ENCODE results near the gene PPM1M.
A peak's percentile ranks its signal among the peaks of the same experiment; 100 is the strongest.

Gene PPM1M

GRCh38 chr3:52228751-52229291 lies 16.7 kb upstream of the PPM1M start:
- H3K4me3 ChIP-seq = no peak overlapping the region
- peaks cover 20% of the 10 kb centered on the region for H4K20me1 ChIP-seq
- H3K27me3 ChIP-seq = no peaks in the 10 kb centered on the region
- H3K4me2 ChIP-seq = peak overlapping the region; percentile 97; the same call in 1 of the 2 replicates
- peaks cover 42% of the 10 kb centered on the region for H3K36me3 ChIP-seq
- H3K9me3 ChIP-seq = no peaks in the 10 kb centered on the region
- TF ChIP-seq Cebpa-rat (IDR thresholded peaks at IDR 0.05) = no peak
- peaks cover 94% of the 10 kb centered on the region for H3K4me1 ChIP-seq
- H3K9ac ChIP-seq = peak overlapping the region; percentile 20; the same call in 1 of the 2 replicates
- H3K27ac ChIP-seq = peak overlapping the region; percentile 96

- Histone ChIP-seq H3K4me3 (no peak overlapping the region), H3K27me3 (no peaks in the 10 kb centered on the region), H3K9ac (no peak overlapping the region), H3K4me1 (peaks cover 94% of the 10 kb centered on the region), H4K20me1 (peaks cover 20% of the 10 kb centered on the region), H3K9me3 (no peaks in the 10 kb centered on the region), H3K27ac (peak overlapping the region; percentile 50; the same call in 1 of the 2 replicates), H3K36me3 (peaks cover 50% of the 10 kb centered on the region), H3K4me2 (no peak overlapping the region)
- TF ChIP-seq Cebpa-rat (IDR thresholded peaks at IDR 0.05) = no peak
Observed at GRCh38 chr3:52229656-52230055, 15.9 kb upstream of the PPM1M start.

- Histone ChIP-seq H4K20me1 (peaks cover 20% of the 10 kb centered on the region), H3K27me3 (no peaks in the 10 kb centered on the region), H3K9ac (0 out of 2 replicates have a peak overlapping the region, but pooled peaks have one; percentile 67), H3K9me3 (no peaks in the 10 kb centered on the region), H3K4me3 (no peak overlapping the region), H3K4me2 (peak overlapping the region; percentile 81), H3K4me1 (peaks cover 93% of the 10 kb centered on the region), H3K36me3 (peaks cover 56% of the 10 kb centered on the region), H3K27ac (peak overlapping the region; percentile 86)
- TF ChIP-seq Cebpa-rat (IDR thresholded peaks at IDR 0.05) = no peak
Observed at GRCh38 chr3:52230461-52230860, 15.1 kb upstream of the PPM1M start.

- Histone ChIP-seq H3K27ac (peak overlapping the region; percentile 86), H3K36me3 (peaks cover 60% of the 10 kb centered on the region), H3K27me3 (no peaks in the 10 kb centered on the region), H3K4me3 (0 out of 2 replicates have a peak overlapping the region, but pooled peaks have one; percentile 47), H4K20me1 (peaks cover 20% of the 10 kb centered on the region), H3K9ac (peak overlapping the region; percentile 67; the same call in 1 of the 2 replicates), H3K4me1 (peaks cover 95% of the 10 kb centered on the region), H3K9me3 (no peaks in the 10 kb centered on the region), H3K4me2 (peak overlapping the region; percentile 81)
- no peak for TF ChIP-seq Cebpa-rat (IDR thresholded peaks at IDR 0.05)
Observed at GRCh38 chr3:52230889-52231499, 14.6 kb upstream of the PPM1M start.

GRCh38 chr3:52231502-52232278 lies 13.9 kb upstream of the PPM1M start:
- Histone ChIP-seq H3K27me3 (no peaks in the 10 kb centered on the region), H3K9ac (peak overlapping the region; percentile 67)

GRCh38 chr3:52232279-52233107 lies 13.1 kb upstream of the PPM1M start:
- peak overlapping the region; percentile 67 for H3K9ac ChIP-seq
- peak overlapping the region; percentile 86 for H3K27ac ChIP-seq
- peaks cover 95% of the 10 kb centered on the region for H3K4me1 ChIP-seq
- TF ChIP-seq Cebpa-rat (IDR thresholded peaks at IDR 0.05) = no peak
- peak overlapping the region; percentile 47 for H3K4me3 ChIP-seq
- H3K27me3 ChIP-seq = no peaks in the 10 kb centered on the region
- H4K20me1 ChIP-seq = peaks cover 34% of the 10 kb centered on the region
- no peaks in the 10 kb centered on the region for H3K9me3 ChIP-seq
- peaks cover 58% of the 10 kb centered on the region for H3K36me3 ChIP-seq
- H3K4me2 ChIP-seq = peak overlapping the region; percentile 81

More at GRCh38 chr3:52231502-52232278, 13.9 kb upstream of the PPM1M start:
- Histone ChIP-seq H3K36me3 (peaks cover 60% of the 10 kb centered on the region), H4K20me1 (peaks cover 26% of the 10 kb centered on the region), H3K27ac (peak overlapping the region; percentile 86), H3K4me1 (peaks cover 95% of the 10 kb centered on the region), H3K9me3 (no peaks in the 10 kb centered on the region), H3K4me3 (peak overlapping the region; percentile 47), H3K4me2 (peak overlapping the region; percentile 81)
- TF ChIP-seq Cebpa-rat (IDR thresholded peaks at IDR 0.05) = no peak

GRCh38 chr3:52233108-52233591 lies 12.4 kb upstream of the PPM1M start:
- Histone ChIP-seq H3K4me1 (peaks cover 95% of the 10 kb centered on the region), H3K9ac (peak overlapping the region; percentile 67), H3K9me3 (no peaks in the 10 kb centered on the region), H3K36me3 (peaks cover 52% of the 10 kb centered on the region), H3K4me3 (peak overlapping the region; percentile 47; the same call in 1 of the 2 replicates), H3K27me3 (no peaks in the 10 kb centered on the region), H4K20me1 (peaks cover 40% of the 10 kb centered on the region), H3K27ac (peak overlapping the region; percentile 86), H3K4me2 (peak overlapping the region; percentile 81)
- TF ChIP-seq Cebpa-rat (IDR thresholded peaks at IDR 0.05) = no peak

GRCh38 chr3:52233968-52234367 lies 11.6 kb upstream of the PPM1M start:
- peak overlapping the region; percentile 28; the same call in 1 of the 2 replicates for H3K4me2 ChIP-seq
- peaks cover 44% of the 10 kb centered on the region for H3K36me3 ChIP-seq
- H4K20me1 ChIP-seq = peaks cover 45% of the 10 kb centered on the region
- H3K4me1 ChIP-seq = peaks cover 89% of the 10 kb centered on the region
- no peaks in the 10 kb centered on the region for H3K27me3 ChIP-seq
- no peak overlapping the region for H3K4me3 ChIP-seq
- peak overlapping the region; percentile 3; the same call in 1 of the 2 replicates for H3K27ac ChIP-seq
- no peaks in the 10 kb centered on the region for H3K9me3 ChIP-seq
- no peak for TF ChIP-seq Cebpa-rat (IDR thresholded peaks at IDR 0.05)
- H3K9ac ChIP-seq = no peak overlapping the region

All from BLaER1 (cell line).